CD14-positive monocyte (primary cell): Measurements from ENCODE around the gene RAD51C. TPM values are rescaled to one million over a fixed set of nuclear protein-coding genes. Genes with fewer than 3 reads are reported as not detected.
"Not testable (repeated sequence)": the region's sequence is repeated elsewhere in the genome, so short reads cannot be mapped to it uniquely, and the experiment has no call there.

Experiments
- DNase-seq, 3 donors: peaks; one replicate each; pipeline ENCODE4 v3.0.0-alpha.2; 2011 to 2022
- H2AFZ ChIP-seq: 2 replicates; pipeline ENCODE4 v1.6.0; 2012; ENCODE audit warnings: mild to moderate bottlenecking, low read depth, low read length, inconsistent platforms; ENCODE audit not compliant: insufficient read depth, poor library complexity, severe bottlenecking
- H3K27ac ChIP-seq, 2 donors: 1 replicate in 1 of 2; 2 replicates in 1 of 2; pipeline ENCODE4 v1.5.1; 2012 to 2013; ENCODE audit warnings: low read length in 2 of 2, control low read depth in 1 of 2, inconsistent platforms in 1 of 2, low read depth in 1 of 2, mild to moderate bottlenecking in 1 of 2
- H3K27me3 ChIP-seq, 2 donors: one replicate each; pipeline versions ENCODE4 v1.6.0 to v1.6.1; 2011 to 2013; ENCODE audit warnings: low read length in 2 of 2; ENCODE audit not compliant: control insufficient read depth in 2 of 2, insufficient read depth in 2 of 2
- H3K36me3 ChIP-seq, 2 donors: replicated peaks in 1 of 2; 1 replicate in 1 of 2; 2 replicates in 1 of 2; pipeline versions ENCODE4 v1.5.1 to v1.6.1; 2012 to 2013; ENCODE audit warnings: low read length in 2 of 2, control low read depth in 1 of 2, inconsistent platforms in 1 of 2, mild to moderate bottlenecking in 1 of 2; ENCODE audit not compliant: insufficient read depth in 2 of 2, control insufficient read depth in 1 of 2
- H3K4me1 ChIP-seq, 2 donors: 1 replicate in 1 of 2; 2 replicates in 1 of 2; pipeline versions ENCODE4 v1.5.1 to v1.6.1; 2012 to 2013; ENCODE audit warnings: low read length in 2 of 2, control low read depth in 1 of 2, inconsistent platforms in 1 of 2, mild to moderate bottlenecking in 1 of 2, moderate library complexity in 1 of 2; ENCODE audit not compliant: insufficient read depth in 2 of 2, control insufficient read depth in 1 of 2
- H3K4me2 ChIP-seq: replicated peaks from 2 replicates; pipeline ENCODE3; 2012; ENCODE audit warnings: low read length, moderate library complexity, mild to moderate bottlenecking; ENCODE audit not compliant: poor library complexity, severe bottlenecking; ENCODE audit errors: extremely low read depth
- H3K4me3 ChIP-seq, 3 experiments: fragments of 200-600 bp in 1 of 3; sonication (generic) in 1 of 3; replicated peaks in 1 of 3; 1 replicate in 2 of 3; 2 replicates in 1 of 3; pipeline ENCODE4 v1.5.1; 2011 to 2013; ENCODE audit warnings: low read length in 3 of 3, mild to moderate bottlenecking in 3 of 3, control low read depth in 2 of 3, low read depth in 2 of 3, inconsistent platforms in 1 of 3, moderate library complexity in 1 of 3
- H3K79me2 ChIP-seq: 2 replicates; pipeline ENCODE4 v1.6.0; 2012; ENCODE audit warnings: mild to moderate bottlenecking, control low read depth, inconsistent platforms, low read length, moderate library complexity; ENCODE audit not compliant: insufficient read depth
- H3K9ac ChIP-seq: 2 replicates; pipeline ENCODE4 v1.6.0; 2017; ENCODE audit warnings: low read length, mild to moderate bottlenecking; ENCODE audit not compliant: insufficient read depth, poor library complexity, severe bottlenecking
- H3K9me3 ChIP-seq, 2 donors: replicated peaks in 1 of 2; 1 replicate in 1 of 2; 2 replicates in 1 of 2; pipeline versions ENCODE4 v1.5.1 to v1.6.1; 2012 to 2013; ENCODE audit warnings: low read length in 2 of 2, control low read depth in 1 of 2; ENCODE audit not compliant: control insufficient read depth in 1 of 2, insufficient read depth in 1 of 2
- H4K20me1 ChIP-seq: 2 replicates; pipeline ENCODE4 v1.6.0; 2012; ENCODE audit warnings: mild to moderate bottlenecking, low read length, control low read depth, moderate library complexity; ENCODE audit not compliant: insufficient read depth
- H3K27ac Mint-ChIP-seq, 7 donors: one replicate each; pipeline ENCODE4 v1.8.0; 2020; ENCODE audit warnings: mild to moderate bottlenecking in 7 of 7, mixed read lengths in 7 of 7, moderate library complexity in 6 of 7, inconsistent platforms in 2 of 7
- H3K27me3 Mint-ChIP-seq, 3 donors: one replicate each; pipeline ENCODE4 v1.8.0; 2021 to 2022; ENCODE audit warnings: low read depth in 3 of 3, mild to moderate bottlenecking in 3 of 3, mixed read lengths in 3 of 3, moderate library complexity in 3 of 3, inconsistent platforms in 1 of 3
- H3K36me3 Mint-ChIP-seq, 2 donors: one replicate each; pipeline ENCODE4 v1.8.0; 2020; ENCODE audit warnings: mixed read lengths in 2 of 2, inconsistent platforms in 1 of 2, mild to moderate bottlenecking in 1 of 2
- H3K4me1 Mint-ChIP-seq: one replicate; pipeline ENCODE4 v1.8.0; 2020; ENCODE audit warnings: mild to moderate bottlenecking, mixed read lengths
- H3K4me3 Mint-ChIP-seq, 2 donors: one replicate each; pipeline ENCODE4 v1.8.0; 2020; ENCODE audit warnings: mild to moderate bottlenecking in 2 of 2, mixed read lengths in 2 of 2, moderate library complexity in 1 of 2
- H3K9me3 Mint-ChIP-seq, 7 donors: one replicate each; pipeline ENCODE4 v1.8.0; 2020 to 2022; ENCODE audit warnings: mixed read lengths in 7 of 7, mild to moderate bottlenecking in 6 of 7, moderate library complexity in 6 of 7, inconsistent platforms in 2 of 7
- CTCF ChIP-seq: fragments of 200-600 bp; IDR thresholded peaks from one replicate; pipeline ENCODE4 v1.8.0; 2022; ENCODE audit warnings: antibody characterized with exemption, mild to moderate bottlenecking
- WGBS: methylation state at CpG from one replicate; pipeline ENCODE4 v1.1.5; 2013; ENCODE audit warnings: missing lambda C conversion rate; ENCODE audit not compliant: insufficient coverage; 5-methylcytosine and 5-hydroxymethylcytosine counted together
- intact Hi-C, 2 donors: fragments of 100-400 bp; cut with micrococcal nuclease; formaldehyde crosslinking; loops; one replicate each; pipeline versions ENCODE4 v1.15.0 to v1.15.1; 2023
- polyA plus RNA-seq, 3 donors: library from polyadenylated mRNA; depleted of rRNA in 1 of 3; unstranded in 2 of 3; stranded (reverse) in 1 of 3; fragments of 300-500 nt in 2 of 3; fragments of >200 nt in 1 of 3; fragmentation: Illumina TruSeq in 2 of 3; gene quantifications; 1 replicate in 2 of 3; 2 replicates in 1 of 3; pipeline ENCODE4 v1.2.3, GENCODE V29; 2012 to 2021

The RAD51C gene
- polyA plus RNA-seq, 3 donors, result 6.8 to 14.5 (median 13.1) TPM

- Histone ChIP-seq H2AFZ (no peak overlapping the region), H3K4me1 (no peaks in the 10 kb centered on the region), H3K9me3 (no peaks in the 10 kb centered on the region), H3K4me3 (no peak overlapping the region), H3K79me2 (no peaks in the 10 kb centered on the region), H3K36me3 (no peaks in the 10 kb centered on the region), H3K27me3 (no peaks in the 10 kb centered on the region), H3K27ac (no peak overlapping the region), H3K9ac (no peak overlapping the region), H4K20me1 (no peaks in the 10 kb centered on the region), H3K4me2 (no peak overlapping the region)
- Mint-ChIP-seq H3K27me3 (peaks cover 0 to 4% (median under 1%) of the 10 kb centered on the region in 3 donors), H3K9me3 (no peaks in the 10 kb centered on the region), H3K4me3 (no peak overlapping the region), H3K36me3 (no peaks in the 10 kb centered on the region), H3K27ac (no peak overlapping the region), H3K4me1 (no peaks in the 10 kb centered on the region)
- intact Hi-C loops, result no loop called here
- no peak for DNase-seq
- no peak for TF ChIP-seq CTCF
- 100% methylated on average over 3 of the region's 8 CpGs for WGBS
Observed at GRCh38 chr17:58741121-58741625, 48.8 kb downstream of the RAD51C start.

- Histone ChIP-seq H3K4me1 (no peaks in the 10 kb centered on the region), H3K36me3 (no peaks in the 10 kb centered on the region), H3K4me2 (no peak overlapping the region), H2AFZ (no peak overlapping the region), H3K27me3 (peaks cover 9 to 10% of the 10 kb centered on the region in 2 donors), H3K9ac (no peak overlapping the region), H3K27ac (no peak overlapping the region), H4K20me1 (no peaks in the 10 kb centered on the region), H3K79me2 (no peaks in the 10 kb centered on the region), H3K4me3 (no peak overlapping the region), H3K9me3 (no peaks in the 10 kb centered on the region)
- no peak overlapping the region for H3K4me3 Mint-ChIP-seq
- intact Hi-C loops, result no loop called here
- H3K9me3 Mint-ChIP-seq, result no peaks in the 10 kb centered on the region
- no peaks in the 10 kb centered on the region for H3K4me1 Mint-ChIP-seq
- no CpG with 5 or more reads among the region's 1 CpG for WGBS
- no peaks in the 10 kb centered on the region for H3K36me3 Mint-ChIP-seq
- no peak for DNase-seq
- peaks cover 9 to 17% (median 13%) of the 10 kb centered on the region in 3 donors for H3K27me3 Mint-ChIP-seq
- H3K27ac Mint-ChIP-seq, result no peak overlapping the region
- no peak for TF ChIP-seq CTCF
Observed at GRCh38 chr17:58747674-58748073, 55.3 kb downstream of the RAD51C start.

- intact Hi-C loops, H3K4me1 Mint-ChIP-seq, H3K79me2 ChIP-seq, H3K27ac ChIP-seq, H3K4me1 ChIP-seq, H3K27ac Mint-ChIP-seq, H2AFZ ChIP-seq, H3K9ac ChIP-seq, H3K4me2 ChIP-seq, H3K36me3 ChIP-seq, H3K9me3 ChIP-seq, H3K4me3 ChIP-seq, H3K9me3 Mint-ChIP-seq, H4K20me1 ChIP-seq, H3K36me3 Mint-ChIP-seq, H3K4me3 Mint-ChIP-seq, DNase-seq: not testable (repeated sequence)
- peaks cover 21 to 30% of the 10 kb centered on the region in 2 donors for H3K27me3 ChIP-seq
- peaks cover 24 to 36% (median 27%) of the 10 kb centered on the region in 3 donors for H3K27me3 Mint-ChIP-seq
Observed at GRCh38 chr17:58749627-58750026, 57.2 kb downstream of the RAD51C start.
